GM12878 (cell line): ENCODE measurements around the gene KIAA0825. TPM values are rescaled to one million over a fixed set of nuclear protein-coding genes. Genes with fewer than 3 reads are reported as not detected.

Source experiments
- ATAC-seq: fragments of 200-7000 bp; cut with Tn5 transposase; 3 replicates; pipeline ENCODE4 v1.9.1; 2020; ENCODE audit warnings: mild to moderate bottlenecking, moderate library complexity
- BruUV-seq: library from RNA; stranded (reverse); fragments of 400-500 nt; replicated peaks from 2 replicates; lab custom pipeline; 2021; lab: Mats Ljungman, UMichigan
- CTCF ChIA-PET: fragments of 300-600 bp; sonication (Branson Sonifier 250); formaldehyde crosslinking; extraction: SDS; loops from one replicate; lab custom pipeline; 2021; ENCODE audit warnings: inconsistent platforms; lab: Yijun Ruan, JAX
- POLR2A ChIA-PET: fragments of 350-600 bp; formaldehyde crosslinking; extraction: SDS; loops from one replicate; lab custom pipeline; 2021; ENCODE audit warnings: inconsistent platforms; lab: Charles Lee
- RAD21 ChIA-PET: fragments of 300-600 bp; sonication (Branson Sonifier 250); formaldehyde crosslinking; loops from one replicate; lab custom pipeline; 2023; ENCODE audit warnings: antibody characterized with exemption; ENCODE audit not compliant: unreplicated experiment; lab: Charles Lee
- SMC1A ChIA-PET: fragments of 300-600 bp; sonication (Branson Sonifier 250); formaldehyde crosslinking; loops from one replicate; lab custom pipeline; 2023; ENCODE audit not compliant: unreplicated experiment, uncharacterized antibody; lab: Charles Lee
- DNase-seq: peaks from one replicate; pipeline ENCODE4 v3.0.0-alpha.2; 2011; ENCODE audit warnings: low read depth, low spot score
- FAIRE-seq: peaks from 3 replicates; lab custom pipeline; 2011; peaks lifted over from hg19 to GRCh38; lab: Jason Lieb, UNC
- H2AFZ ChIP-seq: 2 replicates; pipeline ENCODE4 v1.6.0; 2011; ENCODE audit warnings: low read depth, low read length, control low read depth; ENCODE audit not compliant: control insufficient read depth
- H3K27ac ChIP-seq: 2 replicates; pipeline ENCODE4 v1.5.1; 2011; ENCODE audit warnings: control low read depth; ENCODE audit not compliant: control insufficient read depth, insufficient read depth
- H3K27me3 ChIP-seq, 2 experiments: replicated peaks in 1 of 2; 2 replicates each; pipeline versions ENCODE4 v1.6.0 to v1.6.1; 2011; ENCODE audit warnings: low read length in 1 of 2; ENCODE audit not compliant: control insufficient read depth in 2 of 2, insufficient read depth in 2 of 2
- H3K36me3 ChIP-seq, 2 experiments: 2 replicates each; pipeline ENCODE4 v1.5.1; 2011; ENCODE audit warnings: low read length in 1 of 2; ENCODE audit not compliant: control insufficient read depth in 2 of 2, insufficient read depth in 2 of 2
- H3K4me1 ChIP-seq: 2 replicates; pipeline ENCODE4 v1.6.1; 2011; ENCODE audit warnings: mild to moderate bottlenecking, low read length, moderate library complexity, mixed read lengths; ENCODE audit not compliant: control insufficient read depth, insufficient read depth
- H3K4me2 ChIP-seq: 2 replicates; pipeline ENCODE4 v1.6.0; 2011; ENCODE audit warnings: control low read depth; ENCODE audit not compliant: control insufficient read depth, insufficient read depth
- H3K4me3 ChIP-seq: fragments of 200-600 bp; sonication (generic); 2 replicates; pipeline ENCODE4 v1.5.1; 2016
- H3K79me2 ChIP-seq: 2 replicates; pipeline ENCODE4 v1.6.0; 2011; ENCODE audit warnings: low read length; ENCODE audit not compliant: control insufficient read depth, insufficient read depth
- H3K9ac ChIP-seq: 2 replicates; pipeline ENCODE4 v1.8.0; 2011; ENCODE audit warnings: low read length, control low read depth, mixed read lengths; ENCODE audit not compliant: control insufficient read depth, insufficient read depth
- H3K9me3 ChIP-seq: replicated peaks from 3 replicates; pipeline ENCODE4 v1.5.1; 2011; ENCODE audit warnings: mild to moderate bottlenecking, low read length; ENCODE audit not compliant: control insufficient read depth, insufficient read depth
- H4K20me1 ChIP-seq: 2 replicates; pipeline ENCODE4 v1.6.0; 2011; ENCODE audit not compliant: control insufficient read depth, insufficient read depth
- ATF7 ChIP-seq: fragments of 450-650 bp; IDR thresholded peaks from 2 replicates; pipeline ENCODE4 v1.6.1; 2016; ENCODE audit warnings: low read depth, mild to moderate bottlenecking
- EGR1 ChIP-seq, 2 experiments: IDR thresholded peaks; 1 replicate in 1 of 2; 2 replicates in 1 of 2; pipeline ENCODE4 v1.6.1; 2011 to 2012; ENCODE audit warnings: low read depth in 2 of 2, low read length in 2 of 2, borderline replicate concordance in 1 of 2, mild to moderate bottlenecking in 1 of 2, moderate library complexity in 1 of 2
- ELK1 ChIP-seq: IDR thresholded peaks from 2 replicates; pipeline ENCODE4 v1.6.1; 2012; ENCODE audit warnings: low read depth, low read length, improper control_type of control experiment
- IRF3 ChIP-seq: fragments of 450-650 bp; IDR thresholded peaks from 2 replicates; pipeline ENCODE4 v1.6.1; 2014; ENCODE audit warnings: mild to moderate bottlenecking
- LARP7 ChIP-seq: fragments of 450-650 bp; IDR thresholded peaks from 2 replicates; pipeline ENCODE4 v1.6.1; 2017; ENCODE audit warnings: mild to moderate bottlenecking
- POLR2AphosphoS5 ChIP-seq: IDR thresholded peaks from 2 replicates; pipeline ENCODE4 v1.6.1; 2011; ENCODE audit warnings: mild to moderate bottlenecking, low read length, inconsistent platforms
- SPI1 ChIP-seq: IDR thresholded peaks from 2 replicates; pipeline ENCODE4 v1.6.1; 2011; ENCODE audit warnings: low read depth, mild to moderate bottlenecking, low read length, moderate library complexity, borderline replicate concordance; ENCODE audit not compliant: insufficient read depth
- WGBS: methylation state at CpG from one replicate; pipeline ENCODE4 v1.1.6; 2016; ENCODE audit warnings: low lambda C conversion rate; ENCODE audit not compliant: insufficient replicate concordance, insufficient coverage; ENCODE audit errors: missing lambda C conversion rate; 5-methylcytosine and 5-hydroxymethylcytosine counted together
- in situ Hi-C: fragments of 300-500 bp; cut with MboI; formaldehyde crosslinking; loops from 9 replicates; pipeline ENCODE4 v1.14.3; 2018; ENCODE audit warnings: mixed read lengths
- intact Hi-C: fragments of 100-400 bp; cut with micrococcal nuclease; formaldehyde crosslinking; loops from one replicate; pipeline ENCODE4 v1.14.2; 2022; ENCODE audit not compliant: unreplicated experiment
- polyA plus RNA-seq, 11 experiments: library from polyadenylated mRNA; depleted of rRNA in 4 of 11; unstranded in 6 of 11; stranded (reverse) in 5 of 11; fragments of >200 nt; fragmentation: Nextera tagmentation in 4 of 11; fragmentation: Illumina TruSeq in 1 of 11; extraction: Ambion mirVana in 4 of 11; extraction: Trizol in 1 of 11; gene quantifications; 1 replicate in 1 of 11; 2 replicates in 10 of 11; pipeline versions ENCODE4 v1.2.1 to v1.2.3, GENCODE V29; 2011 to 2016; ENCODE audit warnings: inconsistent platforms in 2 of 11, missing spikeins in 2 of 11, low read depth in 1 of 11
- total RNA-seq, 4 experiments: library from RNA; depleted of rRNA in 3 of 4; stranded (reverse); fragments of >200 nt in 3 of 4; fragmentation: Illumina TruSeq in 1 of 4; extraction: Trizol in 1 of 4; gene quantifications; 2 replicates each; pipeline versions ENCODE4 v1.2.1 to v1.2.3, GENCODE V29; 2013 to 2021

KIAA0825 gene
- total and polyA plus RNA-seq, 10 of the 15 experiments (the other 5 are each of a cell fraction or from before 2014, with no cell fraction given), result 0.55 to 1.9 (median 1.5) TPM

- Histone ChIP-seq H3K79me2 (no peaks in the 10 kb centered on the region), H3K9me3 (no peaks in the 10 kb centered on the region; the same call in 2 of the 3 replicates), H2AFZ (no peak overlapping the region), H3K4me2 (no peak overlapping the region), H3K27ac (no peak overlapping the region), H3K36me3 (no peaks in the 10 kb centered on the region), H3K27me3 (no peaks in the 10 kb centered on the region), H3K4me3 (no peak overlapping the region), H3K4me1 (no peaks in the 10 kb centered on the region), H4K20me1 (no peaks in the 10 kb centered on the region), H3K9ac (no peak overlapping the region)
- no TSS peak for BruUV-seq
- WGBS, result 82% methylated on average over 2 of the region's 2 CpGs
- TF ChIP-seq EGR1 (IDR thresholded peaks at IDR 0.05; ENCODE audit: borderline replicate concordance in 1 of 2, low read depth in 2 of 2, low read length in 2 of 2), result no peak
- TF ChIP-seq POLR2AphosphoS5, result no peak
- no peak for TF ChIP-seq LARP7
- TF ChIP-seq SPI1, result peak; percentile 56
- TF ChIP-seq ELK1, result no peak
- no peak for TF ChIP-seq IRF3
- TF ChIP-seq ATF7, result no peak
- intact Hi-C loops, result no loop called here
- in situ Hi-C loops, result no loop called here
- RAD21 ChIA-PET, result no interaction called here
- FAIRE-seq, result no peak
- CTCF ChIA-PET, result no interaction called here
- no peak for ATAC-seq
- DNase-seq, result no peak
- POLR2A ChIA-PET, result no interaction called here
- SMC1A ChIA-PET, result no interaction called here
Measured at GRCh38 chr5:94140300-94140699, 478.1 kb downstream of the KIAA0825 start.
